ENCODE results near the gene CYP2W1.

DNA sequence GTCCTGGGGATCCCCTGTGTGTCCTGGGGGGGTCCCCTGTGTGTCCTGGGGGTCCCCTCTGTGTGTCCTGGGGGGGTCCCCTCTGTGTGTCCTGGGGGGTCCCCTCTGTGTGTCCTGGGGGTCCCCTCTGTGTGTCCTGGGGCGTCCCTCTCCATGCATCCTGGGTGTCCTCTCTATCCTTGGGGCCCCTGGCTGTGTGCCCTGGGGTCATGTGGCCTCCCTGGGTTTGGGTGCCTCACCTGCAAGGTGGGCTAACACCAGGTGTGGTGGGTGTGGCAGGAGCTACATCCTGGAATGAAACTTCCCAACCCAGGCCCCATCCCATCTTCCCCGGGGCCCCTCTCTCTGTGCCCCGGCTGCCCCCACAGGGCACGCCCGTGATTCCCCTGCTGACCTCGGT is 4.9 kb downstream of the CYP2W1 start:
- TF ChIP-seq CTCF (IDR thresholded peaks at IDR 0.05) (no peak), POLR2A (IDR thresholded peaks at IDR 0.05) (no peak), POLR2AphosphoS5 (IDR thresholded peaks at IDR 0.05) (no peak)

Data from prostate gland (tissue), 2 donors.